HG03342 (cell line): ENCODE data around the gene FOXRED1.
A peak's percentile ranks its signal among the peaks of the same experiment; 100 is the strongest.

Experiments used
- ATAC-seq: cut with Tn5 transposase; IDR thresholded peaks from one replicate; pipeline ENCODE4 v1.9.1; 2021; ENCODE audit warnings: mild to moderate bottlenecking, moderate library complexity; ENCODE audit not compliant: unreplicated experiment

The FOXRED1 gene

DNA sequence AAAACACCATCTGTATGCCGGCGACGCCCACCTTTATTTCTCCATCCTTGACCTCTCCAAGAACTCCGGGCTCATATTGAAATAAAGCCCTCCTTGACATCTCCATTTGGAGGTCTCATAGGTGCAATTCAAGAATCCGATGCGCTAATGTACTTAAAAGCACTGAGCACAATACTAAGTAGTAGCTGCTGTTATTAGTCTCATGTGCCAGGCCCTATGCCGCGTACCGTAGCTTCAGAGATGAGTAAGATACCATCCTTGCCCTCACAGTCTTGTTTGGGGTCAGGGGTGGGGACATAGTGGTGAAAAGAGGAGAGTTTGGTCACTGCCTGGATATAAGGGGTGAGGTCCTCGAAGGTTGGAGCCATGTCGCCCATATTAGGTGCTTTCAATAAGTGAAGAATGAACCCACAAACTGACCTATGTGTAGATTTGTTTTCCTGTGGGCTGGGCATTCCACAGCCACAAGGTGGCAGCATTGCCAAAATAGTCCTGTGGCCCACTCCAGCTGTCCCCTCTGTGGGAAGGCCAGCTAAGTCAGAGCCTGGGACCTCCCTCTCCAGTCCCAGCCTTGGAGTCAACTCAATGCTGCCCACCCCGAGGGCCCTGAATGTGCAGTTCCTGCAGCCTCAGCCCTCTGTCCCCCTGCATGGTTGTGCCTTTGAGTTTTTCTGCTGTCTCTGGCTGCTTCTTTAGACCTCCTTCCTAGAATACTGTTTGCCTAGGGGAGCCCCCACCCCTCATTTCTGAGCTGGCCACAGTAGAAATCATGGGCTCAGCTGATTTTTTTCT lies 41.4 kb downstream of the FOXRED1 start:
- ATAC-seq: peak; percentile 42

DNA sequence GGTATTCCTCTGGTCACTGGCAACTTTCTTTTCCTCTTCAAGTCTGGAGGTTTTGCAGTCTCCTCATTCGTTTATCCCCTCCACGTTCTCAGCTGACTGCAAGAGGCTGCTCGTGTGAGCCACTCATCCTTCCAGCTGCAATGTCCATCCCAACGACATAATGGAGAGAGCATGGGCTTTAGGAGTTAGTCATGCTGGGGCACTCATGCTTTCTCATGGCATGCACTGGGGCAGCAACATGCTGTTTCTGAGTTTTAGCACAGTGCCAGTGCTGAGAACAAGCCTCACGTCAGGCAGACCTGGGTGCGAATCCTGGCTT lies 42.0 kb downstream of the FOXRED1 start:
- no peak for ATAC-seq

DNA sequence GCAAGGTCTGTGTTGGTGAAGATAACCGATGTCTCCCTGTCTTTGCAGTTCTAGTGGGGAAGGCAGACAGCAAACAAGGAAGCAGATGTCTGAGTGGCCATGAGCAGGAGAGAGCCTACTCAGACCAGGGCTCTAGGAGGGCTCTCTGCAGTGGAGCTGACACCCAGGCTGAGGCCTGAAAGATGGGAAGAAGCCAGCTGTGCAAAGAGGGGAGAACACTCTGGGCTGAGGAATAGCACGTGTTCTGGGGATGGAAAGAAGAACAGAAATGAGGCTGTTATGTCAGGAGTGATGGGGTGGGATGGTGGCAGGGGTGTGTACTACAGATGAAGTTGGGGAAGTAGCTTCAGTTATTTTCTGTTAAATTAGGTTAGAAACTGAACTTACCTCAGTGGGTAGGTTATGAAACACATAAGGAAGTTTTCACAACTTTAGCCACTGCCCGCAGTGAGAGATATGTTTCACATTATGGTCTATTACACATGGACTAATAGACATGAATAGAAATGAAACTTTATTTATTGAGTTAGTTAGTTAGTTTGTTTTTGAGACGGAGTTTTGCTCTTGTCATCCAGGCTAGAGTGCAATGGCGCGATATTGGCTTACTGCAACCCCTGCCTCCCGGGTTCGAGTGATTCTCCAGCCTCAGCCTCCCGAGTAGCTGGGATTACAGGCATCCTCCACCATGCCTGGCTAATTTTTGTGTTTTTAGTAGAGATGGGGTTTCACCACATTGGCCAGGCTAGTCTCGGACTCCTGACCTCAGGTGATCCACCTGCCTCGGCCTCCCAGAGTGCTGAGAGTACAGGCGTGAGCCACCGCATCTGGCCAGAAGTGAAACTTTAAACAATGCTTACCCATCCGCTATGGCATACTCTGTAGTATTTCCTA lies 42.7 kb downstream of the FOXRED1 start:
- ATAC-seq: peak; percentile 73

DNA sequence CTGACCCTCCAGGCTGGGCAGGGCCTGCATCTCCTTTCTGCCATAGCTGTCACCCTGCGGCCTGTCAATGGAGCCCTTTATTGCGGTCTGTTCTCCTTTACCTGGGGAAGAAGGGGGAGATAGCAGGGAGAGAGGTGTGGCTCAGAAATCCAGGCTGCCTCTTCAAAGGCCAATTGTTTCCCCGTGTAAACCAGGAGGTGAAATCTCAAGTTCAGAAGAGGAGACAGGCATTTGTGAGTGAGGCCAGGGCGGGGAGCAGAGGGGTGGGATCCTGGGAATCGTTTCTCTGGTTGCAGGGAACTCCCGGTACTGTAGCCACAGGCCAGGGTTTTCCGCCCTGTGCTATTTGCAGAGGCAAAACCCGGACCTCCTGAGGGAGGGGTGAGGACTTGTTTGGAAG lies 44.0 kb downstream of the FOXRED1 start:
- no peak for ATAC-seq

DNA sequence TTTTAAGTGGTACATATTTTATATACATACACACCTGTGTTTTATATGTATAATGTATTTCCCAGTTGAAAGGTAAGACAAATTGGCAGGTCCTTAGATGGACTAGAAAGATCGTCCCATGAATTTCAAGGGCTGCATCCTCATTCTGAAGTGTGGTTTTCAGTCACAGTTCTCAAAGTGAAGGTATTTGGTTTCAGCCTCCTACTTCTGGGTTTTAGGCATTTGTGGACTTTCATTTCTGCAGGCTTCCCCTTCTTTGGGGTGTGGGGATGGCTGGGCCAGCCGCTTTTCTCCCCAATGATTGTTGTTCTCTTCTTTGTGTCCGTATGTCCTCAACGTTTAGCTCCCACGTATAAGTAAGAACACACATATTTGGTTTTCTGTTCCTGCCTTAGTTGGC lies 44.9 kb downstream of the FOXRED1 start:
- ATAC-seq: no peak

DNA sequence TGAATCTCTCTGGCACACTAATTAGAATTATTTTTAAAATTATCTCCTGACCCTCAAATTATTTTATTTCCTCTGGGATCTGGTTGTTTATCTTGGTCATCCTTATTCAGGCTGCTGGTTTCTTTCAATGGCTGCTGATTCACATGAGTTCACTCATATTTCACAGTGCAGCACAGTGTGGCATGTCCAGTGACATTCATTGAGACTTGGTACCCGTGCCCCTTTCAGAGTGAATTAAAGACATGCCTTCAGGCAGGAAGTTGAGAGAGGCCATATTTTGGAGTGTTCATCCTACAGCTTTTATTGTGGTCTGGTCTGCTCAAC lies 48.4 kb downstream of the FOXRED1 start:
- no peak for ATAC-seq

DNA sequence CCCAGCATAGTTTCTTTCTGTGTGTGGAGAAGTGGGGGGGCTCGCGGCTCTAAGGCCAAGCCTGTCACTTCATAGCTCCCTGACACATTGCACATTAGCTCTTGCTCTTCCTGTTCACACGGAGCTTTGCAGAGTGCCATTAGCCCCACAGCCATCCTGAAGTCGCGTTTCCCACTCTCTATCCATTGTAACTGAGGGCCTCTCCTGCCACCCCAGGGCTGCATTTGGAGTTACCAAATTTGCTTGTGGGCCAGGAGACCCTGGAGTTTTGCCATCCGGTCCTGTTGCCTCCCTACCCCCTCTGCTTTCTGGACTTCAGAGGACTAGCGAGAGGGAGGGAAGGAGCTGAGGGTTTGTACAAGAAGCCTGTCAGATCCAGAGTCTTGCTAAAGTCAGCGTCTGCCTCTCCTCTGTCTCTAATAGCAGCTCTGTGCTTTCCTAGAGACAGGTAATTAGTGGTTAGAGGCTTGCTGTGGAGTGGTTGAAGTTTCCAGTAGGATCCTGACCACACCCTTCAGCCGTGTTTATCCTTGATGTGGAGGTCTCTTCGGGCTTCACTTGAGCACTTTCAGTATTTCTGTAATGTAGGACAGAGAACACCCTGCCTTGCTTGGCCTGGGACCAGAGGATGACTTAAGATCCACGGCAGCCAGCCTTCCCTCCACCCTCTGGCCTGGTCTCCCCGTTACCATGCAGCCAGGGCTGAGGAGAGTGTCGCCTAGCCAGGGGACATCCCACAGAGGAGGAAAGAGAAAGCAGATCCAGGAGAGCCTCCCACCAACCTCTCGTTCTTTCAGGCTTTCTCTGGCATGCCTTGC lies 49.0 kb downstream of the FOXRED1 start:
- peak; percentile 37 for ATAC-seq

DNA sequence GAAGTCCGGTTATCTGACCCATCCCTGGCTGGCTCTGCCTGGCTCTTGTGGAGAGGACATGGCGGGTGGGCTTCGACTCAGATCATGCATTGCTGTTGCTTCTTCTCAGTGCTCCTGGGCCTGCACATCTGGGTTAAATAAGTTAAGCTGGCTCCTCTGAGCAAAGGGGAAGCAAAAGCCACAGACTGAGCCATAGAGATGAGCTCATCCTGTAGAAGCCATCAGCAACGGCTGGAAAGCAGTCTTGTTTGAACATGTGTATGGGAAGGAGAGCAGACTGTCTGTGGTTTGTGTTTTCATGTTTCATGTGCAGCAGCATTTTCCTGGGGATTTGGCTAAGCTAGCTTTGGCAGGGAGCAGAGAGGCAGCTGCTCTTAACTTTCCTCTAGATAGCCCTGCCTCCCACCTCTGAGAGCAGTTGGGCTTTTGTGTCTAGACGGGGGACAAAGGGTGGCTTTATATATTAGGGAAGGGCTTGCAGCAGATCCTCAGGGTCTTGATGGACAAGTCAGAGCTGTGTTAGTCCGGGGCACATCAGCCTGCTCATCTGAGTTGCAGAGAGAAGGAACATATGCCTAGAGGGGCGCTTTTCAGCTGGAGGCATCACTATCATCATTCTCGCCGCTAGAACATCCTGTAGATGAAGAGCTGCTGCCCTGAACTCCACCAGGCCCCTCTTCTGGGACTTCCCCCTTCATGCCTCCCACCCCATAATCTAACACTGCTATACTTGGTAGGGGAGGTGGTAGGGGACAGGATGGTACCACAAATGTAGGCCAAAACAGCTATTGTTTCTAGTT lies 49.8 kb downstream of the FOXRED1 start:
- ATAC-seq: peak; percentile 82

DNA sequence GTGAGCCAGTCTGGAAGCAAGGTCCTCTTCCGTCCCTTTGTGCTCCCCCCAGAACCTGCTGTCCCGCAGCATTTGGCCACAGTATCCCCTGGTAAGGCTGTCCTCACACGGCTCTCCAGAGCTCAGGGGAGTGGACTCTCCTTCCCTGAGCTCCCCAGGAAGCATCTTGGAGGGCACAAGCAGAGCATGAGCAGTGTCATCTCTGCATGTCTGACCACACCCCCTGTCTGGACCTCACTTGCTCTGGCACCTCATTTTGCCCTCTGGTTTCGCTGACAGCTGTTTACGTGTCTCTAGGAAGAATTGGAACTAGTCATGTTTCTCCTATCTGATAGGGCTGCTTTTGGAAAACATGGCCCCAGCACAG lies 50.4 kb downstream of the FOXRED1 start:
- ATAC-seq: no peak

DNA sequence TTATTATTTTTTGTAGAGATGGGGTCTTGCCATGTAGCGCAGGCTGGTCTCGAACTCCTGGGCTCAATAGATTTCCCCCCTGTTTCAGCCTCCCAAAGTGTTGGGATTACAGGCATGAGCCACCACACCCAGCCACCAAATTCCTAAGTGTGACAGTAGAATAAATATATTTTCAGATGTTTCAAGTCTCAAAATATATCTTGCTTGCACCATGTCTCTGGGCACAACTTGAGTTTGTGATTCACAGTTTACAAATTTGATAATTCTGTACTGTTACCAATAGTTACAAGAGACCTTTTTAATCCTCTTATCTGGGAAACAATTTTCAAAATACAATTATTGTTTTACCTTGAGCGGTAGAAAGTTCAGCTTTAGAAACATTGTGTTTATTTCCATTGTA lies 54.0 kb downstream of the FOXRED1 start:
- ATAC-seq: no peak

DNA sequence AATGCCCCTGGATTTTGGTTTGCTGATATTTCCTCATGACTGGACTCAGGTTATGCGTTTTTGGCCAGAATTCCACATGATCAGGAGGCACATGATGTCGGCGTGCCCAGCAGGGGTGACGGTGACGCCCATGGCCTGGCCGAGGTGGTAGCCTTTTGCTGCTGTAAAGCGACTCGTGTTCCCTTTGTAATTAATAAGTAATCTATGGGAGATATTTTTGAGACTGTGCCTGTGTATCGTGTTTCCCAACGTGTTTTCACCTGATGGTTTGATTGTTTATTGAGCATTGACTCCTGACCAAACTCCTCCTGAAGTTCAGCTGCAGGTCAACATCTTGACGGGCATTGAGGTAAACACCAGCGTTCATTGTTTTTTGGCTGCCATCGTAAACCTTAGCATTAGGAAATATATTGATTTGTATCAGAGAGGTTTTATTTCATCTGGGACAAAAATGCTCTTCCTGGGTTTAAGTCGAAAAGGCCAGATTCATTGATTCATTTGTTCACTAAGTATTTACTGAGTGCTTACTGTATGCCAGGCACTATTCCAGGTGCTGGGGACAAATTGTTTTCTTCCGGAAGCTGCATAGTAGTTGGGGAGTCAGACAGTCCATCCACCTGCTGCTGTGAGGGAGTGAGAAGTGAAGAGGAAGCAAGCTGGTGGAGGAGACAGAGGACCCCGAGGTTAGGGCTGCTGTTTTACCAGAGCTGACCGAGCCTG lies 58.5 kb downstream of the FOXRED1 start:
- ATAC-seq: no peak
